Measurements from ENCODE around the gene DPYSL5.

Gene DPYSL5

GRCh38 chr2:26897807-26898479 is 50.0 kb downstream of the DPYSL5 start:
- peaks cover 56% of the 10 kb centered on the region for H3K36me3 ChIP-seq
- H3K4me3 ChIP-seq (ENCODE audit: low read depth, low read length) = no peak overlapping the region
- H3K27ac ChIP-seq = no peak overlapping the region
- no peak for DNase-seq
- peaks cover 6% of the 10 kb centered on the region for H3K9me3 ChIP-seq (ENCODE audit: severe bottlenecking)
- TF ChIP-seq CTCF (IDR thresholded peaks at IDR 0.05; ENCODE audit: low read depth, low read length) = no peak
- H3K27me3 ChIP-seq (ENCODE audit: insufficient read depth, low read depth, severe bottlenecking) = no peaks in the 10 kb centered on the region

- Histone ChIP-seq H3K9me3 (ENCODE audit: severe bottlenecking) (peaks cover 6% of the 10 kb centered on the region), H3K27ac (no peak overlapping the region), H3K4me3 (ENCODE audit: low read depth, low read length) (no peak overlapping the region), H3K36me3 (peaks cover 62% of the 10 kb centered on the region), H3K27me3 (ENCODE audit: insufficient read depth, low read depth, severe bottlenecking) (no peaks in the 10 kb centered on the region)
- no peak for DNase-seq
- no peak for TF ChIP-seq CTCF (IDR thresholded peaks at IDR 0.05; ENCODE audit: low read depth, low read length)
Measured at GRCh38 chr2:26898480-26899078, 50.6 kb downstream of the DPYSL5 start.

GRCh38 chr2:26899500-26900164 is 51.7 kb downstream of the DPYSL5 start:
- H3K9me3 ChIP-seq (ENCODE audit: severe bottlenecking) = peaks cover 6% of the 10 kb centered on the region
- H3K27ac ChIP-seq = no peak overlapping the region
- H3K4me3 ChIP-seq (ENCODE audit: low read depth, low read length) = no peak overlapping the region
- no peaks in the 10 kb centered on the region for H3K27me3 ChIP-seq (ENCODE audit: insufficient read depth, low read depth, severe bottlenecking)
- no peak for DNase-seq
- H3K36me3 ChIP-seq = peaks cover 70% of the 10 kb centered on the region
- TF ChIP-seq CTCF (IDR thresholded peaks at IDR 0.05; ENCODE audit: low read depth, low read length) = no peak

- no peaks in the 10 kb centered on the region for H3K27me3 ChIP-seq (ENCODE audit: insufficient read depth, low read depth, severe bottlenecking)
- TF ChIP-seq CTCF (IDR thresholded peaks at IDR 0.05; ENCODE audit: low read depth, low read length) = no peak
- H3K36me3 ChIP-seq = peaks cover 77% of the 10 kb centered on the region
- DNase-seq = peak; percentile 65
- H3K9me3 ChIP-seq (ENCODE audit: severe bottlenecking) = no peaks in the 10 kb centered on the region
- no peak overlapping the region for H3K4me3 ChIP-seq (ENCODE audit: low read depth, low read length)
- H3K27ac ChIP-seq = peak overlapping the region; percentile 59
Measured at GRCh38 chr2:26900831-26901321, 52.9 kb downstream of the DPYSL5 start.

GRCh38 chr2:26901326-26902183 is 53.6 kb downstream of the DPYSL5 start:
- Histone ChIP-seq H3K9me3 (ENCODE audit: severe bottlenecking) (no peaks in the 10 kb centered on the region), H3K27me3 (ENCODE audit: insufficient read depth, low read depth, severe bottlenecking) (no peaks in the 10 kb centered on the region), H3K4me3 (ENCODE audit: low read depth, low read length) (no peak overlapping the region), H3K27ac (peak overlapping the region; percentile 59), H3K36me3 (peaks cover 78% of the 10 kb centered on the region)
- peak; percentile 74 for DNase-seq
- TF ChIP-seq CTCF (IDR thresholded peaks at IDR 0.05; ENCODE audit: low read depth, low read length) = no peak
